ENCODE data around the gene SUN3. TPM values are rescaled to one million over a fixed set of nuclear protein-coding genes. Genes with fewer than 3 reads are reported as not detected.
"Not testable (repeated sequence)": the region's sequence is repeated elsewhere in the genome, so short reads cannot be mapped to it uniquely, and the experiment has no call there.

The SUN3 gene
- total RNA-seq, 1 donor from 2014 or later = not detected

DNA sequence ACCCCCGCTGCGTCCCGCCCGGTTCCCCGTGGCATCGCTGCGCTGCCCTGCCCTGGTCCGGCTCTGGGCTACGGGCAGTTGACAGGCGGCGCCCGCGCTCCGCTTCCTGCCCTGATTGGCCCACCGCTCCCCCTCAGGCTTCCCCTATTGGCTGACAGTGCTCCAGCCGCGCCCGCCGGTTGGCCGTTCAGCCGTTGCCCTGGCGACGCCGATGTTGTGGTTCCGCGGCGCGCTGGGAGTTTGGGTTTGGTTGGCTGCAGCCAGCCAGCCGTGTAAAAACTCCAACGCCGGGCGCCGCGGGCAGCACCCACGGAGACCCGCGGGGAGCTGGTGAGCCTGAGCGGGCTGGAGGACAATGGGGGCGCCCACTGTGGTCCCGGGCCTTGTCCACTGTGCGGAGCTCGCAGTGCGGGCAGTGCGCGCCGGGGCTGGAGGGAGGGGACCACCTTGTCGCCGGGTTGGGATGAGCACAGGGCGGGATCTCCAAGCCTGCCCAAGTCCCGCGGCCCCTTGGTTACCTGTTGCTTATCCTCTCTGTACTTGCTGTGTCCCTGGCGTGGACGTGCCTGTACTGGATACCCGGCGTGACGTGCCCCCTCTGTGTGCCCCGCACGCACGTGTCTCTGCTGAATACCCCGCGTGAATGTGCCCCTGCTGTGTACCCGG lies 6.5 kb upstream of the SUN3 start, which contains the start of gene C7orf57:
C7orf57 (plus strand) TSS at position 243 of the 666 bp plus-strand sequence. CDS start 766 bp downstream, outside the sequence.
- DNase-seq (ENCODE audit: low spot score) (peak; percentile 92), ATAC-seq (peak; percentile 99)
- intact Hi-C loops (cut with DNase I) = no loop called here

DNA sequence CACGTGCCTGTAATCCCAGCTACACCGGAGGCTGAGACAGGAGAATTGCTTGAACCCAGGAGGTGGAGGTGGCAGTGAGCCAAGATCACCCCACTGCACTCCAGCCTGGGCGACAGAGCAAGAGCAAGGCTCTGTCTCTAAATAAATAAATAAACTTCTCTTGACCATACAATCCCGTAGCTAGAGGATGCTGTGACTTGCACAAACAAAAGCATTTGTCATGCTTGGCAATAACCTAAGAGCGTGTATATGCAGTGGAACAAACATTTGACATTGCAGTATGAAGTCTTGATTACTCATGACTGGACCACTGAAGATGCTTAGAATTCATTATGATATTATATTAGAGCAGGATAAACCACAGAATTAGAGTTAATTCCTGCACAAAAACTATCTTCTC lies 5.0 kb upstream of the SUN3 start:
- intact Hi-C loops (cut with DNase I) = no loop called here
- ATAC-seq = no peak
- DNase-seq (ENCODE audit: low spot score) = no peak

DNA sequence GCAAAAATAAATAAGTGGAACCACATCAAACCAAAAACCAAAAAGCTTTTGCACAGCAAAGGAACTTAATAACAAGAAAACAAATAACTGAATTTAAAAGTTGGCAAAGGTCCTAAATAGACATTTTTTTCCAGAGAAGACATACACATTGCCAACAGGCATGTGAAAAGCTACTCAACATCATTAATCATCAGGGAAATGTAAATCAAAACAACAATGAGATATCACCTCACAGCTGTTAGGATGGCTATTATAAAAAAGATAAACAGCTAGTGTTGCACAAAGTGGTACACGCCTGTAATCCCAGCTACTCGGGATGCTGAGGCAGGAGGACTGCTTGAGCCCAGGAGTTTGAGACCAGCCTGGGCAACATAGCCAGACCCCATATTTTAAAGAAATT lies 2.2 kb upstream of the SUN3 start:
- intact Hi-C loops (cut with DNase I) = no loop called here
- no peak for ATAC-seq

DNA sequence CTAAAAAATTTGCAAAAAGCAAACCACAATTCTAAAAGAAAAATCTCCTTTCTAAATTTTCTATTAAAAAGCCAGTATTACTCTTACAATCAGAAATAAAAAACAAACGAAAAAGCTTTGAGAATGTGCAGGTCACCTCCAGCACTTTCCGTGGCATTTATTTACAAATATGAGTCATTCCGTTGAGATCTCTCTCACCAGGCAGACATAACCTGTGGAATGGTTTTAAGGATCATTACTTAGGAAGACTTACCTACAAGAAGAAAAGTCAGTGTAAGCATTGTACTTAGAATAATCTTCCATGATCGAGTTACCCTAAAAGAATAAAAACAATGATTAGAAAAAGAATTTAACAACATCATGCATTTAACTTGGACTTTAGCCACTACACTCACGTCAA lies 3.3 kb downstream of the SUN3 start:
- no peak for ATAC-seq
- intact Hi-C loops (cut with DNase I) = no loop called here
- DNase-seq (ENCODE audit: low spot score) = no peak

More for the DNA sequence above, 2.2 kb upstream of the SUN3 start:
- no peak for DNase-seq (ENCODE audit: low spot score)

DNA sequence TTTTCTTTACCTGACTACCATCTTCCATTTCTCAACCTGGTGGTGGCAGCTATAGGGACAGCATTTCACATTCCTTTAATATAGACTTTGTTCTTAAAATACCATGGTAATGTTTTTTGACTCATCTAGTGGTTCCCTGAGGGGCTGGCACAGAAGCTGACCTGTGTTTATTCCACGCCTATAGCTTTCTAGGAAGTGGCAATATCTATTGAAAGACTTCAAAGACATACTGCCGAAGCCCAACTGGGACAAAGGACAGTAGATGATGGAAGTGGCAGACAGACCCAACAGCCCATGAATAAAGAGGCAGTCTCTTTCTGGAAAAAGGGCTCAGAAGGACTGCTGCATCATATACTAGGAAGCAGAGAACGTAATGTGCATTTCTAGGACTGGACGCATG lies 11.2 kb downstream of the SUN3 start:
- no peak for ATAC-seq
- intact Hi-C loops (cut with DNase I) = no loop called here
- no peak for DNase-seq (ENCODE audit: low spot score)

DNA sequence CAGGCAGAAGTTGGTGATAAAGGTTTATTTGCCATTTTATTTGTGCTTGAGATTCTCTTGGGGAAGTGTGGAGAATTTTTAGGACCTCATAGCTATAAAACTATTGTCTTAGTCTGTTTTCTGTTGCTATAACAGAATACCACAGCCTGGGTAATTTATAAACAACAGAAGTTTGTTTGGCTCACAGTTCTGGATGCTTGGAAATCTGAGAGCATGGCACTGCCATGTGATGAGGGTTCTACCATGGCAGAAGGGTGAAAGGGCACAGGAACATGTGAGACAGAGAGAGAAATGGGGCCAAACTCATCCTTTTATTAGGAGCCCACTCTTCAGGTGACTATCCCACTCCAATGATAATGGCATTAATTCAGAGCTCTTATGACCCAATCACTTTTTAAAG lies 12.3 kb downstream of the SUN3 start:
- no peak for ATAC-seq
- intact Hi-C loops (cut with DNase I) = no loop called here

DNA sequence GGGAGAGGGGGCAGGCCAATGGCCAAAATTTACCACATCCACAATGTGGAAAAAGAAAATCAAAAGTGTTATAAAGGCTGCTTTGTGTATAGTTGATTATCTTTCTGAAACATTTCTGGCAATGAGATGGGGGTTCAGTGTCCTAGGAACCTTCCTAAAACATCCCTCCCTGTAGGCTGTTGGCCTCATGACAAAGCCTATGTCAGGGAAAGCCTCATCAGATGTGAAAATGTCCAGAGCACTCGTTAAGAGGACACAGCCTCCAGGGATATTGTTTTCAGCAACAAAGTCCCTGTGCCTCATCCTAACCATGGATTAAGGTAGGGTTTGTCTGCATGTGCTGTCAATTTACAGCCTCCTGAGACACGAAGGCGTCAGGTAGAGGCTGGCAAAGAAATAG lies 17.0 kb downstream of the SUN3 start:
- no peak for ATAC-seq
- intact Hi-C loops (cut with DNase I) = loop anchor here (5.0 kb wide), 1 partner anchor 720 kb away; no protein-coding TSS in a partner anchor

More for the DNA sequence above, 12.3 kb downstream of the SUN3 start:
- DNase-seq (ENCODE audit: low spot score) = no peak

DNA sequence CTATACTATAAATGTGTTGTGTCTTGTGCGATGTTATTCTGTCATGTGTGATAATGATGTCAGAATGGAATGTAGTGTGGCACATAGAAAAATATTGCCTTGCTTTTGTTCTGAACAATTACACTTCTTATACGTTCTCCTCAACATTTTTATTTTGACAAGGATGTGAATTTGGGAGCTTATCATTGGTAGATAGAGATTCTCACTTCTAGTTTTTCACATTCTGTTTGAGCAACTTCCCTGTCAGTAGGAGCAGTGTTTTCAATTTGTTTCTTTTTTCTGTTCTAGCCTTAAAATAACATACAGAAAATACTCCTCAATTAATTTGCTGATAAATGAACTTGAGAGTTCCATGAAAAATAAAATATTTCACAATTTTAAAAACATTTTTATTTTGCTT lies 17.6 kb downstream of the SUN3 start:
- ATAC-seq (no peak), DNase-seq (ENCODE audit: low spot score) (no peak)
- intact Hi-C loops (cut with DNase I) = loop anchor here (5.0 kb wide), 1 partner anchor 721 kb away; no protein-coding TSS in a partner anchor

More for the DNA sequence above, 17.0 kb downstream of the SUN3 start:
- DNase-seq (ENCODE audit: low spot score) = no peak

DNA sequence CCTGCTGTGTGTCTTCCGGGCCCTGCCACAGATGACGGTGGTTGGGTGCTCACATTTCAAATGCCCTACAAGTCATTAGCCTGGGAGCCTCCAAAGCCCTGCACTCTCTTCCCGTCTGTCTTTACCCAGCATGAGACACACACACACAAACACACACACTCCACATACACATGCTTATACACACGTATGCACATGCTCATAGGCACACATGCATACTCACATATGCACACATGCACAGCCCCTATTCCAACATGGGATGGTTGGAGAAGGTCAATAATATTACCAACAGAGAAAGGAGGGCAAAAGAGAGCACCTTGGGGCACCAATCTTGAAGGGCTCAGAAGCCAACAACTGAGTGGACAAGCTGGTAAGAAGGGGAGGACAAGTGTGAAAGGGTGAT lies 19.0 kb downstream of the SUN3 start:
- ATAC-seq (no peak), DNase-seq (ENCODE audit: low spot score) (no peak)
- intact Hi-C loops (cut with DNase I) = loop anchor here (5.0 kb wide), 1 partner anchor 722 kb away; no protein-coding TSS in a partner anchor

DNA sequence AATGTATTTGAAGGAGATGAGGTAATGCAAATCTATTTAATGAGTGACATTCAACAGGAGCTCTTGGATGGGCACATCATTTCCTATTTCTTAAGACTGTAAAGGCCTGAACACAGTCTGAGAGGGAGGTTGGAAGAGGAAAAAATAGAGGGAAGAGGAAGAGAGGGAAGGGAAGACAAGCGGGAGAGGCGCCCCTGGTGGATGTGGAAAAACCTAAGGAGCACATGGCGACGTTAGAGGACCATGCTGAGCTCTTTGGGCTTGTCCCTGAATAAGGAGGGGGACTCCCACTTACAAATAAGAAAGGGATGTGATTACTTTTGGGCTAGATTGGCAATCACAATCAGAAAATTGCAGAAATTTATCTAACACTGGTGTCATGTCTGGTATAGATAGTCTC lies 19.6 kb downstream of the SUN3 start:
- DNase-seq (ENCODE audit: low spot score) = no peak
- ATAC-seq = no peak
- intact Hi-C loops (cut with DNase I) = no loop called here

DNA sequence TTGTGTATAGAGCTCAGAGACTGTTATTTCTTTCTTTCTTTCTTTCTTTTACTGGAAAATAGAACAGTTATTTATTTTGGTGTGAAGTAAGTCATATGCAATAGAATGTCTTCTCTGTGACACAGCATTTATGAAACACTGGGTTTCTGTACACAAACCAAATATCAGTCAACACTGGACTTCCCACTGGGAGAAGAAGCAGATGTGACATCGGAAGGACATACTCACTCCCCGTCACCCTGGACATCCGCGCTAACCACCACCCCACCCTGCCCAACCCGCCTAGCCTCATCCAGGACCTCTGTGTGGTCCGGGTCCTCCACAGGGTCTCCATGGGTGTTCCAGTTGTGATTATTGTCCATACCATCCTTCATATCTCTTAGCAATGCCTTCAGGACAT lies 22.0 kb downstream of the SUN3 start:
- DNase-seq (ENCODE audit: low spot score) (no peak), ATAC-seq (no peak)
- intact Hi-C loops (cut with DNase I) = no loop called here

DNA sequence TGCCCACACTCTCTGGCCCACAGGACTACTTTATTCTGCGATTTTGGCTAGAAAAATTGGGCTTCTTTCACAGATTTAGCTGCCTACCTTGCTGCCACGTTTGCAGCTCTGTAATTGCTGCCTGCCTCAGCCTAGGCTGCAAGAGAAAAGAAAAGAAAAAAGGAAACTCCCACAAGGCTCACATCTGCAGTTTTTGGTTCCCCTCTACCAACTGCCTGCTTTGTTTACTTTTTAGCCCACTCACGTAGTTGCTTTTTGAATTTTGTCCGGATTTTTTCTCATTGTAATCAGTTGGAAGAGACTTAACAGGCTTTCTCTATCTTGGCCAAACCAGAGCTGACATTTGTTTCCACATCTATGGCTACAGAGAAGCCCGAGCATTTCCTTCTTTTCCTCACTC lies 24.3 kb downstream of the SUN3 start:
- DNase-seq (ENCODE audit: low spot score) = no peak
- intact Hi-C loops (cut with DNase I) = no loop called here
- ATAC-seq = no peak

DNA sequence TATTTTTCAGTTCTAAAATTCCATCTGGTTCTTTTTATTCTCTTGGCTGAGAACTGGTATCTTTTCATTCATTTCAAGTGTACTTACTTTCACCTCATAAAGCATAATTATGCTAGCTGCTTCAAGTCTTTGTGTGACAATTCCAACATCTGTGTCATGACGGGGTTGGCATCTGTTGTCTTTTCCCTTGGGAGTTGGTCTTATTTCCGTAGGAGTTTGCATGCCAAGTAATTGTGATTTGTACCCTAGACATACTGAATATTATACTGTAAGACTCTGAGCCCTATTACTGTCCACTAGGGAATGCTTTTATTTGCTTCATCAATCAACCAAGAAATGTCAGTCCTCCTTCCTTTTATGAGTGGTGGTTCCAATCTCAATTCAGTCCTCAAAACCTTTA lies 24.9 kb downstream of the SUN3 start:
- DNase-seq (ENCODE audit: low spot score) = no peak
- intact Hi-C loops (cut with DNase I) = no loop called here
- no peak for ATAC-seq

DNA sequence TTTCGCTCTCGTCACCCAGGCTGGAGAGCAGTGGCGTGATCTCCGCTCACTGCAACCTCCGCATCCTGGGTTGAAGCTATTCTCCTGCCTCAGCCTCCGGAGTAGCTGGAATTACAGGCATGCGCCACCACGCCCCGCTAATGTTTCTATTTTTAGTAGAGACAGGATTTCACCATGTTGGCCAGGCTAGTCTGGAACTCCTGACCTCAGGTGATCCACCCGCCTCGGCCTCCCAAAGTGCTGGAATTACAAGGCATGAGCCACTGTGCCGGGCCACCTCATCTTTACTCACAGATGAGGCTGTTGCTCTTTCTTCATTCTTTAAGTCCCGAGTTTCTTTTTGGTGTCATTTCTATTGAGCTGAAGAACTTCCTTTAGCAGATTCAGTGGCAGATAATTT lies 28.7 kb downstream of the SUN3 start:
- DNase-seq (ENCODE audit: low spot score); ATAC-seq; intact Hi-C loops (cut with DNase I): not testable (repeated sequence)

DNA sequence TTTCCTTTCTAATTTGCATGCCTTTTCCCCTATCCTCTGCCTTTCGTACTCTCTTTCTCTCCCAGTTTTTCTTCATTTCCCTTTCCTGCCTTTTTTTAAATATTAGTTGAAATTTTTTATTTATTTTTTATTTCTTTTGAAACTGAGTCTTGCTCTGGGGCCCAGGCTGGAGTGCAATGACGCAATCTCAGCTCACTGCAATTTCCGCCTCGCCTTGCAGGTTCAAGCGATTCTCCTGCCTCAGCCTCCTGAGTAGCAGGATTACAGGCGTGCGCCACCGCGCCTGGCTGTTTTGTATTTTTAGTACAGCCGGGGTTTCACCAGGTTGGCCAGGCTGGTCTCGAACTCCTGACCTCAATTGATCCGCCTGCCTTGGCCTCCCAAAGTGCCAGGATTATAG lies 29.5 kb downstream of the SUN3 start:
- no peak for ATAC-seq
- DNase-seq (ENCODE audit: low spot score) = no peak
- intact Hi-C loops (cut with DNase I) = no loop called here

DNA sequence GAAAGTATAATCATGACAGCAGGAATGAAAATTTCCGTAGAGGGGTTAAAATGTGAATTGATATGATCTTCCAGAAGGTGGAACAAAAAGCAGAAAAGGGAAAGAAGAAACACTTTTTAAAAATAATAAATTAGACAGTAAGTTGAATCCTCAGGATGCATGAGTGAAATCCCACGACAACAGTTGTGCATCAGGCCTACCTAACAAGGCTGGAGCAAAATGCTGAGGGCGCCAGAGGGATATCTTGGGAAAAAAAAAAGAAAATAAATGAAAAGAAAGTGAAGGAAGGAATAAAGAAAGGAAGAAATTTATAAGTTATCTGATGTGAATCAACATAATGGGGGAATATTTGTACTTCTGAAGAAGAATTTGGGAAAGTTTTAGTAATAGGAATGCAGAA lies 36.5 kb downstream of the SUN3 start:
- intact Hi-C loops (cut with DNase I) = loop anchor here (5.0 kb wide), 1 partner anchor 120 kb away; no protein-coding TSS in a partner anchor
- DNase-seq (ENCODE audit: low spot score) (no peak), ATAC-seq (no peak)

DNA sequence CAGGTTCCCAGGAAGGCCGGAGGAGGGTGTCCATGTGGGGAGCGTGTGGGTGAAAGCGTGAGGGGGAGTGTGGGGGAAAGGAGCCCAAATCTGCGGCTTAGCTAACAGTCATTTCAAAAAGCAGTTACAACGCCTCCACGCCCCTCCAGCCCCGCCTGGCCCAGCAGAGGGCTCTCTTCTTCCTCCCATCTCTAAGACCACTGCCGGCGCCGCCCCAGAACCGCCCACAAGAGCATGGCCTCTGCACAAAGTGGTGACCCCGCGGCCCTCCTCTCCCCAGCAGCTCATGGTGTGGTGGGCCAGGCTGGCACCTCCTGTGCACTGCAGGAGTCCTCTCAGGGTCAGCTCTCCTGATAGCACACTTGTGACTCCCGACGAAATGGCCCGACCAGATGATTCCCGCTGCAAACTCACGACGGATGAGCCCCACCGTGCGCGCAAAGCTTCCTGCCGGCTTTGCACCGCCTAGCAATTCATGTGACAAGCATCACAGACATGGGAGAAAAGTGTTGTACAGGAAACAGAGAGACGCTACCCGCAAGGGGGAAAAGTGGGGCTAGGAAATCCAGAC lies 37.1 kb downstream of the SUN3 start:
- intact Hi-C loops (cut with DNase I) = loop anchor here (5.0 kb wide), 1 partner anchor 120 kb away; no protein-coding TSS in a partner anchor
- peak; percentile 99 for ATAC-seq
- peak; percentile 90 for DNase-seq (ENCODE audit: low spot score)

DNA sequence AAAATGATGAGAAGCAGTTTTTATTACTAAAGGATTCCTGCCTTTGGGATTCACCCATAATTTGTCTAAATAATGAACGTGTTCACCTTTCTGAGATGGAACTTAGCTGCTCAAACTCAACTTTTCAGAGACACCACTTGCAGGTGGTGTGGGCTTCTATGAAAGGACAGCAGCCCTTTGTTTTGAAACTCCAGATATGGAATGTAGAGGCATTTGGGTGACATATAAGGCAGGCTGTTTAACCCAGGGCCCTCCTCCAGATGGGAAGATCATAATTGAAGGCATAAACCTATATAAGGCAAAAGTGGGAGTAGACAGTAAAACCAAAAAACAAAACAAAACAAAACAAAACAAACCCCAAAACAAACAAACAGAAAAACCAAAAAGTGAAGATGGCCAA lies 37.6 kb downstream of the SUN3 start:
- ATAC-seq (no peak), DNase-seq (ENCODE audit: low spot score) (no peak)
- intact Hi-C loops (cut with DNase I) = loop anchor here (5.0 kb wide), 1 partner anchor 121 kb away; no protein-coding TSS in a partner anchor

DNA sequence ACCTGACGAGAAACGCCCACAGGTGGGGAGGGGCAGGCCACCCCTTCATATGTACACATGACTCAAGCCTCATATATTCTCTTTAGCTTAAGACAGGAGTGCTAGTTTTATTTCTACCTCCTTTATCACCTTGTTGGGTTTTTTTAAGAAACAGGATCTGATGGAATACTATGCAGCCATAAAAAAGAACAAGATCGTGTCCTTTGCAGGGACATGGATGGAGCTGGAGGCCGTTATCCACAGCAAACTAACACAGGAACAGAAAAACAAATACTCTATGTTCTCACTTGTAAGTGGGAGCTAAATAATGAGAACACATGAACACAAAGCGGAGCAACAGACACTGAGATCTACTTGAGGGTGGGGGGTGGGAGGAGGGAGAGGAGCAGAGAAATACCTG lies 38.3 kb downstream of the SUN3 start:
- DNase-seq (ENCODE audit: low spot score) = no peak
- no peak for ATAC-seq
- intact Hi-C loops (cut with DNase I) = loop anchor here (5.0 kb wide), 1 partner anchor 122 kb away; no protein-coding TSS in a partner anchor
